GM18511 (cell line): ENCODE data around the gene CCBE1.
A peak's percentile ranks its signal among the peaks of the same experiment; 100 is the strongest.
"Not testable (repeated sequence)": the region's sequence is repeated elsewhere in the genome, so short reads cannot be mapped to it uniquely, and the experiment has no call there.

Experiments
- ATAC-seq: cut with Tn5 transposase; IDR thresholded peaks from one replicate; pipeline ENCODE4 v1.9.1; 2021; ENCODE audit warnings: mild to moderate bottlenecking, moderate library complexity; ENCODE audit not compliant: unreplicated experiment

CCBE1 gene

DNA sequence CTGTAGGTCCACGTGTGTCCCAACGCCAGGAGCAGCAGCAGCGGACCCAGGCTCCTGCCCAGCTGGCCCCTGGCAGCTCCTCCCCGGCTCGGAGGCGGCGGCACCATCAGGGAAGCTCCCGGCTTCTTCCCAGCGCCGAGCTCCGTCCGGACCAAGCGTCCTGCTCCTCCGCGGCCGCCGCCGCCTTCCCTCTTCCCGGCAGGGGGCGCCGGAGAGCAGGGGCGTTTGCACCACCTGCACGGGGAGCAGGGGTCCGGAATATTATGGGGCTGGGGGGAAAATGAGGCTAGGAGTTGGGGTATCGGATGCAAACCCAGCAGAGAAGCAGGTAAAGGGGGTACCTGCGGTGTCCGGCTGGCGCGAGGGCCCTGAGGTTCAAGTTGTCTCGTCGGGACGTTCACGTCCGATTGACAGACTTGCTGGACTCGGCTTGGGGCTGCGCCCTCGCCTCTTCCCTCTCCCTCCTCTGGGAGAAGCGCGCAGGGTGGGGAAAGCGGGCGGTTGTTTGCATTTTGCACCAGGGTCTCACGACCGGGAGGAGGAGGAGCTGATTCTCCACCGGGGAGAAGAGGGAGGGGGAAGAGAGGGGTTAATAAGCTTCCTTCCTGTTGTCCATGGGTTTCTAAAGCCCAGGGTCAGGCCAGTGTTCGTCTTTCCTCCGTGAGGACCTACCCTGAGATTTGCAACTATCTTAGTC, at the start of gene CCBE1:
TSS of gene CCBE1 (minus strand) at position 188 of the 697 bp plus-strand sequence.
- peak; percentile 66 for ATAC-seq

- no peak for ATAC-seq
These were observed 47.1 kb upstream of the CCBE1 start for GRCh38 chr18:59744271-59744721.

- no peak for ATAC-seq
These were observed 46.3 kb upstream of the CCBE1 start for GRCh38 chr18:59743566-59743965.

- ATAC-seq: no peak
These were observed 45.3 kb upstream of the CCBE1 start for GRCh38 chr18:59742325-59743111.

DNA sequence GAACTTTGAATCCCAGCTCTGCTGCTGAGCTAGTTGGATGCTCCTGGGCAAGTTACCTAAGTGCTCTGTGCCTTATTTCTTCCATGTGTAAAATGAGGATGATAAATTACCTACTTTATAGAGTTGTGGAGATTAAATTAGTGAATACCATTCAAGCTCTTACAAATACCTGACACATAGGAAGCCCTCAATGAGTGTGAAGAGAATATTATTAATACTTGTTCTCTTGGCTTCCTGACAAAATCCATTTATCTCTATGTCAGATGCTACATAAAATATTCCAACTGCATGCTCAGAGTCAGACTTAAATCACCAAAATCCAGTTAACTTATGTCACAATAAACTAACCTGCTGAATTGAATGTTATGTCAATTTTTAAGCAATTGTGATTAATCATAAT, 42.9 kb upstream of the CCBE1 start:
- no peak for ATAC-seq

- ATAC-seq: no peak
These were observed 40.6 kb upstream of the CCBE1 start for GRCh38 chr18:59737776-59738300.

- ATAC-seq: not testable (repeated sequence)
These were observed 40.1 kb upstream of the CCBE1 start for GRCh38 chr18:59737335-59737734.

GRCh38 chr18:59736061-59736460, 38.8 kb upstream of the CCBE1 start:
- ATAC-seq: no peak

GRCh38 chr18:59735269-59735860, 38.1 kb upstream of the CCBE1 start:
- no peak for ATAC-seq

- ATAC-seq: no peak
These were observed 36.2 kb upstream of the CCBE1 start for GRCh38 chr18:59733421-59733820.

DNA sequence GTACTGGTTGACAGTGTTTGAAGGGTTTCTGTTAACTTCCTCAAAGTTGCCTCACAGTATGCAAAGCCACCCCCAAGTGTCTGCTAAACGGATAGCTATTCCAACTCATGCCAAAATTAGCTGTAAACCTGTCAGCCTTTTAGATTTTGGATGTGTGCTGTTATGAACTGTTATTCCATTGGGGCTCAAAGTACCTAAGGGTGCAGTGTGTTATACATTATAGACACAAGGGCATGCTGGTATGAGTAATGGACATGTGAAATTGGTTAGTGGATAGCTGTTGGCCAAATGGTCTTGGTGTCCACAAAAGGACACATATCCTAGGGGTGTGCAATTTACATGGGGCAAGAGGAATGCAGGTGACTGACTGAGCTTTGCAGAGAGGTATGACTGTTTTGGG, 33.7 kb upstream of the CCBE1 start:
- ATAC-seq: no peak

DNA sequence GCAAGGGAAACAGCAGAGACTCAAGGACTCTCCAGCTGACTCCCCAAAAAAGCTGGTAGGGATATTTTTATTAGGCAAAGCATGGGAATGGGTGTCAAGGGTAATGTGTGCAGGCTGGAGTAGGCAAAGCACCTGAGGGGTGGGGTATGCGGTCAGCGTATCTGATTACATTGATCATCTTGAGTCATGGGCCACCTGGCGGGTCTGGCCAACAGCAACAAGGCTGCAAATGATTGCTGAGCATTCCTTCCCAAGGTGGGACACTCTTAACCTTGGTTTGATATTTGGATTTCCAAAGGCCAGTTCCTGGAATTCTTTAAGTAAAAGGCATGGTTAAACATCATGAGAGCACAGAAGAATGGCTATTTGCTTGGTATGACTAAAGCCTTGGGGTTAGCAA, 32.6 kb upstream of the CCBE1 start:
- ATAC-seq: no peak

GRCh38 chr18:59728816-59729215, 31.6 kb upstream of the CCBE1 start:
- ATAC-seq: no peak

DNA sequence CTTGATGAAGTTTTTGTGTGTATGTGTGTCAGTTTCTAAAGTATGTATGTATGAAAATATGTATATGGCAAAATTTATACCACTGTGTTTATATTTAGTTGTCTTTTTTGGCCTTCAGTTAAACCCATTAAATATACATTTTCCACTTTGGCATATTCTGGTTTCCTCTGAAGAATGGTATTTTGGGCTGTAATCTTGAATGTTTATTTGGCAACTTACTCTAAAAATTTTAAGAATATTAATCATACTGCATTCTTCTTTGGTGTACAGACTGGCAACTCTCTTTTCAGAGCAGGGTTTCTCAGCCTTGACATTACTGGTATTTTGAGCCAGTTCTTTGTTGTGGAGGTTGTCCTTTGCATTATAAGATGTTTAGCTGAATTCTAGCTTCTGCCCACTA, 27.9 kb upstream of the CCBE1 start:
- ATAC-seq: no peak

- ATAC-seq: no peak
These were observed 26.9 kb upstream of the CCBE1 start for GRCh38 chr18:59724103-59724502.

GRCh38 chr18:59721931-59722330, 24.7 kb upstream of the CCBE1 start:
- no peak for ATAC-seq

DNA sequence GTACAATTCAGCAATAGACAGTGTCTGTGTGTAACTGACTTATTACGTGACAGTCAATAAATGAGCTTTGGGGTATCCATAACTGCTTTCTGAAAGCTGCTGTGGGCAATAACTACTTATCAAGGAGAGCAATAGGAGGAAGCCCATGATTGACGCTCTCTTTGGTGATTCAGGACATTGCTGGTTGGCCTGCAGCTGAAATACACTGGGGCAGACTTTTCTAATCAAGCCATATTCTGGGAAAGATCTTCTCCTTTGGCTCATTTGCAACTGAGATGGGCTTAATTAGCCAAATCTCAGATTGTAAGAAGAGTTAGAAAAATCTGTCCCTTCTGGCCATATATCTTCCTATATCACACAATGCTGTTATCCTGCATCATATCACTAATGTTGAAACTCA, 24.0 kb upstream of the CCBE1 start:
- no peak for ATAC-seq

- ATAC-seq: no peak
These were observed 22.4 kb upstream of the CCBE1 start for GRCh38 chr18:59719544-59720181.

DNA sequence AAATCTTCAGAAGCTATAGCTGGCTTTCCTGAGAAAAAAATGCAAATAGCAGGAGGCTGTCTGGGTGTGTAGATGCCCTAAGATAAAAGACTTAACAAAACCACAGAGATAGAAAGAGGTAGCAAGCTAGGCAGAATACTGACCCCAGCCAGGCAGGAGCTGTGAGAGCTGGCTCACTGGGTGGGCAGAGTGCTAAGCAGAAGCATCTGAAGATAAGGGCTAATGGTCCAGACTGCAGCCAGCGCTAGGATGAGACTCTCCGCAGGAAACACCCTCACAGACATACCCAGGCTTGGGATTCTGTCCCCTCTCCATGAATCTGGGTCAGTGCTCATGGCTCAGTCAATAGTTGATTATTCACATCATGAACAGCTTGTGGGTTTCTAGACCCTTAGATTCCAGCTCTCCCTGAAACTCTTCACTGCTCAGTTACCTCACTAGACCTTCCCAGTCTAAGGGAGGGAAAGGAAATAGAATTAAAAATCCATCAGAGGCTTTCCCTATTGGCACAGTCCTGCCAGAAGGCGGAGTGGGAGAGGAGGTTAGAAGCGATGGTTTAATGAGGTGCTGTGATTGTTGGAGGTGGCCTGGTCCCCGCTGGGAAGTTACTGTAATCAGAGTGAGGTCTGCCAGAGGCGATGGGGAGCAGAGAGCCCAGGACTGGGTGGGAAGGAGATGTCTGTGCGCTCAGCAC, 21.4 kb upstream of the CCBE1 start:
- no peak for ATAC-seq

- ATAC-seq: no peak
These were observed 20.9 kb upstream of the CCBE1 start for GRCh38 chr18:59718108-59718463.

- no peak for ATAC-seq
These were observed 20.1 kb upstream of the CCBE1 start for GRCh38 chr18:59717291-59717690.
